ENCODE results near the gene COG2. TPM values are rescaled to one million over a fixed set of nuclear protein-coding genes. Genes with fewer than 3 reads are reported as not detected.
A peak's percentile ranks its signal among the peaks of the same experiment; 100 is the strongest.

Gene COG2
- total and polyA plus RNA-seq, 2 of the 13 experiments (the other 11 are each of a cell fraction or from before 2014, with no cell fraction given): 16.8 to 36.3 TPM

- TF ChIP-seq ZNF343 (CRISPR knock-in tag; IDR thresholded peaks at IDR 0.05) (no peak; the same call in 1 of the 2 replicates), ZNF44 (CRISPR knock-in tag; IDR thresholded peaks at IDR 0.05) (no peak), ZNF567 (CRISPR knock-in tag; IDR thresholded peaks at IDR 0.05; ENCODE audit: borderline replicate concordance) (no peak), ZMAT5 (CRISPR knock-in tag; IDR thresholded peaks at IDR 0.05; ENCODE audit: borderline replicate concordance, low read depth) (no peak; the same call in 1 of the 2 replicates), PRMT3 (CRISPR knock-in tag; IDR thresholded peaks at IDR 0.05; ENCODE audit: borderline replicate concordance, low read depth) (peak; percentile 85), ELF1 (CRISPR knock-in tag; IDR thresholded peaks at IDR 0.05) (peak; percentile 84), ZNF761 (CRISPR knock-in tag; conservative IDR thresholded peaks at IDR 0.05) (no peak; the same call in 1 of the 2 replicates), PCBP1 (IDR thresholded peaks at IDR 0.05; ENCODE audit: borderline replicate concordance, low read depth, low read length) (0 out of 2 replicates have a peak, but pooled peaks have one; percentile 69), DZIP1 (CRISPR knock-in tag; IDR thresholded peaks at IDR 0.05) (0 out of 2 replicates have a peak, but pooled peaks have one; percentile 51), AGO1 (IDR thresholded peaks at IDR 0.05; ENCODE audit: low read depth, low read length, poor library complexity, severe bottlenecking) (no peak), MIER3 (CRISPR knock-in tag; IDR thresholded peaks at IDR 0.05; ENCODE audit: borderline replicate concordance) (peak; percentile 96; the same call in 1 of the 2 replicates), MED1 (CRISPR knock-in tag; IDR thresholded peaks at IDR 0.05) (peak; percentile 97), PRDM15 (CRISPR knock-in tag; IDR thresholded peaks at IDR 0.05) (0 out of 2 replicates have a peak, but pooled peaks have one; percentile 12), ZNF3 (CRISPR knock-in tag; IDR thresholded peaks at IDR 0.05) (no peak), CBFB (CRISPR knock-in tag; IDR thresholded peaks at IDR 0.05) (peak; percentile 86), ZNF335 (CRISPR knock-in tag; IDR thresholded peaks at IDR 0.05) (peak; percentile 82), MAF1 (CRISPR knock-in tag; IDR thresholded peaks at IDR 0.05; ENCODE audit: borderline replicate concordance) (0 out of 2 replicates have a peak, but pooled peaks have one; percentile 19), GABPB1 (CRISPR knock-in tag; IDR thresholded peaks at IDR 0.05) (peak; percentile 84), KDM4B (CRISPR knock-in tag; IDR thresholded peaks at IDR 0.05) (peak; percentile 92; the same call in 1 of the 2 replicates), ZNF674 (CRISPR knock-in tag; IDR thresholded peaks at IDR 0.05; ENCODE audit: low read depth) (no peak), NPAS2 (CRISPR knock-in tag; IDR thresholded peaks at IDR 0.05; ENCODE audit: borderline replicate concordance) (no peak), POLR2AphosphoS5 (IDR thresholded peaks at IDR 0.05; ENCODE audit: low read depth, low read length) (peak; percentile 91), ZNF17 (CRISPR knock-in tag; IDR thresholded peaks at IDR 0.05) (no peak), ZNF143 (CRISPR knock-in tag; IDR thresholded peaks at IDR 0.05) (peak; percentile 52; the same call in 1 of the 2 replicates)
Observed at GRCh38 chr1:230713915-230714764, 71.9 kb downstream of the COG2 start, which contains the start of gene AGT (continued).
